NCI-H748 treated with DMSO at 0.1 percent for 48 hours (cell line): ENCODE measurements around the gene SMIM23.

ENCODE experiments used
- DNase-seq: peaks from one replicate; lab custom pipeline; 2025; lab: John Stamatoyannopoulos, UW

Gene SMIM23

GRCh38 chr5:171785517-171785916 is at the start of gene SMIM23:
TSS of gene SMIM23 (plus strand) at chr5:171785817. CDS start at chr5:171785872, 55 bp downstream.
- peak; percentile 12 for DNase-seq

GRCh38 chr5:171736976-171737891 is 48.4 kb upstream of the SMIM23 start:
- DNase-seq = no peak

- DNase-seq = no peak
Measured at GRCh38 chr5:171738501-171738900, 47.1 kb upstream of the SMIM23 start.

GRCh38 chr5:171739271-171739670 is 46.3 kb upstream of the SMIM23 start:
- no peak for DNase-seq

GRCh38 chr5:171743436-171744076 is 42.1 kb upstream of the SMIM23 start:
- no peak for DNase-seq

- DNase-seq = no peak
Measured at GRCh38 chr5:171744264-171744663, 41.4 kb upstream of the SMIM23 start.

GRCh38 chr5:171744882-171745281 is 40.7 kb upstream of the SMIM23 start:
- no peak for DNase-seq

- DNase-seq = no peak
Measured at GRCh38 chr5:171745602-171746001, 40.0 kb upstream of the SMIM23 start.

- DNase-seq = no peak
Measured at GRCh38 chr5:171747061-171747859, 38.4 kb upstream of the SMIM23 start.

- no peak for DNase-seq
Measured at GRCh38 chr5:171748720-171749119, 36.9 kb upstream of the SMIM23 start.

GRCh38 chr5:171749365-171749764 is 36.3 kb upstream of the SMIM23 start:
- no peak for DNase-seq

- no peak for DNase-seq
Measured at GRCh38 chr5:171750311-171750788, 35.3 kb upstream of the SMIM23 start.

GRCh38 chr5:171755354-171755821 is 30.2 kb upstream of the SMIM23 start:
- DNase-seq = no peak

- no peak for DNase-seq
Measured at GRCh38 chr5:171757853-171758535, 27.6 kb upstream of the SMIM23 start.

- DNase-seq = no peak
Measured at GRCh38 chr5:171759777-171760176, 25.8 kb upstream of the SMIM23 start.

GRCh38 chr5:171762021-171762608 is 23.5 kb upstream of the SMIM23 start:
- DNase-seq = no peak

GRCh38 chr5:171762903-171763302 is 22.7 kb upstream of the SMIM23 start:
- no peak for DNase-seq

- no peak for DNase-seq
Measured at GRCh38 chr5:171764265-171764664, 21.4 kb upstream of the SMIM23 start.

GRCh38 chr5:171766875-171767274 is 18.7 kb upstream of the SMIM23 start:
- no peak for DNase-seq

- DNase-seq = no peak
Measured at GRCh38 chr5:171770153-171770552, 15.5 kb upstream of the SMIM23 start.

GRCh38 chr5:171771856-171772255 is 13.8 kb upstream of the SMIM23 start:
- no peak for DNase-seq
